Muscle layer of duodenum (tissue), 2 donors: ENCODE data around the gene ARSB.
"Not testable (repeated sequence)": the region's sequence is repeated elsewhere in the genome, so short reads cannot be mapped to it uniquely, and the experiment has no call there.

Experiments
- H3K27ac ChIP-seq: one replicate; pipeline ENCODE4 v1.7.0; 2013; ENCODE audit warnings: mild to moderate bottlenecking, low read length
- H3K27me3 ChIP-seq: one replicate; pipeline ENCODE4 v1.7.0; 2013; ENCODE audit warnings: low read depth, mild to moderate bottlenecking, control low read depth, low read length
- H3K36me3 ChIP-seq, 2 donors: one replicate each; pipeline ENCODE4 v1.7.0; 2013; ENCODE audit warnings: low read length in 2 of 2, control low read depth in 1 of 2, mild to moderate bottlenecking in 1 of 2; ENCODE audit not compliant: insufficient read depth in 2 of 2, control insufficient read depth in 1 of 2
- H3K4me1 ChIP-seq, 2 donors: one replicate each; pipeline ENCODE4 v1.7.0; 2013; ENCODE audit warnings: low read length in 2 of 2, mild to moderate bottlenecking in 2 of 2, control low read depth in 1 of 2, moderate library complexity in 1 of 2; ENCODE audit not compliant: insufficient read depth in 2 of 2, control insufficient read depth in 1 of 2
- H3K4me3 ChIP-seq, 2 donors: one replicate each; pipeline ENCODE4 v1.7.0; 2013; ENCODE audit warnings: low read length in 2 of 2, low read depth in 1 of 2, mild to moderate bottlenecking in 1 of 2
- H3K9me3 ChIP-seq, 2 donors: one replicate each; pipeline ENCODE4 v1.7.0; 2013; ENCODE audit warnings: low read length in 2 of 2, control low read depth in 1 of 2, mild to moderate bottlenecking in 1 of 2; ENCODE audit not compliant: control insufficient read depth in 1 of 2
- donor health status: healthy.

The ARSB gene

GRCh38 chr5:78851891-78852290, 133.2 kb downstream of the ARSB start:
- not testable (repeated sequence) for H3K36me3 ChIP-seq, H3K9me3 ChIP-seq, H3K27ac ChIP-seq, H3K27me3 ChIP-seq, H3K4me3 ChIP-seq, H3K4me1 ChIP-seq

GRCh38 chr5:78845470-78845869, 139.6 kb downstream of the ARSB start:
- Histone ChIP-seq H3K4me3 (no peak overlapping the region), H3K4me1 (no peaks in the 10 kb centered on the region), H3K36me3 (no peaks in the 10 kb centered on the region), H3K9me3 (no peaks in the 10 kb centered on the region), H3K27ac (no peak overlapping the region), H3K27me3 (no peaks in the 10 kb centered on the region)

- Histone ChIP-seq H3K27me3 (no peaks in the 10 kb centered on the region), H3K4me3 (no peak overlapping the region), H3K4me1 (no peaks in the 10 kb centered on the region), H3K27ac (no peak overlapping the region), H3K9me3 (no peaks in the 10 kb centered on the region), H3K36me3 (no peaks in the 10 kb centered on the region)
Observed at GRCh38 chr5:78843436-78843835, 141.7 kb downstream of the ARSB start.

GRCh38 chr5:78841767-78842166, 143.3 kb downstream of the ARSB start:
- Histone ChIP-seq H3K9me3 (no peaks in the 10 kb centered on the region), H3K27me3 (no peaks in the 10 kb centered on the region), H3K4me1 (no peaks in the 10 kb centered on the region), H3K4me3 (no peak overlapping the region), H3K36me3 (no peaks in the 10 kb centered on the region), H3K27ac (no peak overlapping the region)

GRCh38 chr5:78838753-78839152, 146.4 kb downstream of the ARSB start:
- H3K4me3 ChIP-seq = no peak overlapping the region
- no peak overlapping the region for H3K27ac ChIP-seq
- no peaks in the 10 kb centered on the region for H3K36me3 ChIP-seq
- H3K27me3 ChIP-seq = no peaks in the 10 kb centered on the region
- no peaks in the 10 kb centered on the region for H3K4me1 ChIP-seq
- H3K9me3 ChIP-seq = no peaks in the 10 kb centered on the region

GRCh38 chr5:78837836-78838235, 147.3 kb downstream of the ARSB start:
- H3K27ac ChIP-seq = no peak overlapping the region
- no peaks in the 10 kb centered on the region for H3K9me3 ChIP-seq
- H3K36me3 ChIP-seq = no peaks in the 10 kb centered on the region
- H3K27me3 ChIP-seq = no peaks in the 10 kb centered on the region
- no peaks in the 10 kb centered on the region for H3K4me1 ChIP-seq
- no peak overlapping the region for H3K4me3 ChIP-seq

- Histone ChIP-seq H3K4me1 (peaks cover 0 to 4% of the 10 kb centered on the region in 2 donors), H3K36me3 (no peaks in the 10 kb centered on the region), H3K27me3 (no peaks in the 10 kb centered on the region), H3K4me3 (no peak overlapping the region), H3K27ac (no peak overlapping the region), H3K9me3 (no peaks in the 10 kb centered on the region)
Observed at GRCh38 chr5:78835176-78835575, 149.9 kb downstream of the ARSB start.

- H3K4me3 ChIP-seq = no peak overlapping the region
- no peaks in the 10 kb centered on the region for H3K27me3 ChIP-seq
- no peaks in the 10 kb centered on the region for H3K36me3 ChIP-seq
- no peak overlapping the region for H3K27ac ChIP-seq
- H3K9me3 ChIP-seq = no peaks in the 10 kb centered on the region
- peaks cover 0 to 7% of the 10 kb centered on the region in 2 donors for H3K4me1 ChIP-seq
Observed at GRCh38 chr5:78833284-78833683, 151.8 kb downstream of the ARSB start.

GRCh38 chr5:78830528-78831046, 154.5 kb downstream of the ARSB start:
- H3K36me3 ChIP-seq = no peaks in the 10 kb centered on the region
- H3K4me3 ChIP-seq = no peak overlapping the region
- no peak overlapping the region for H3K27ac ChIP-seq
- no peaks in the 10 kb centered on the region for H3K27me3 ChIP-seq
- H3K4me1 ChIP-seq = peaks cover 0 to 7% of the 10 kb centered on the region in 2 donors
- no peaks in the 10 kb centered on the region for H3K9me3 ChIP-seq

- no peak overlapping the region for H3K4me3 ChIP-seq
- no peak overlapping the region for H3K27ac ChIP-seq
- no peaks in the 10 kb centered on the region for H3K36me3 ChIP-seq
- peaks cover 0 to 7% of the 10 kb centered on the region in 2 donors for H3K4me1 ChIP-seq
- no peaks in the 10 kb centered on the region for H3K27me3 ChIP-seq
- no peaks in the 10 kb centered on the region for H3K9me3 ChIP-seq
Observed at GRCh38 chr5:78829811-78830527, 155.1 kb downstream of the ARSB start.

GRCh38 chr5:78827725-78828124, 157.4 kb downstream of the ARSB start:
- Histone ChIP-seq H3K36me3 (no peaks in the 10 kb centered on the region), H3K9me3 (no peaks in the 10 kb centered on the region), H3K4me1 (peaks cover 0 to 7% of the 10 kb centered on the region in 2 donors), H3K27me3 (no peaks in the 10 kb centered on the region), H3K4me3 (no peak overlapping the region), H3K27ac (no peak overlapping the region)

- Histone ChIP-seq H3K9me3 (no peaks in the 10 kb centered on the region), H3K27ac (no peak overlapping the region), H3K36me3 (no peaks in the 10 kb centered on the region), H3K27me3 (no peaks in the 10 kb centered on the region), H3K4me1 (no peaks in the 10 kb centered on the region), H3K4me3 (no peak overlapping the region)
Observed at GRCh38 chr5:78824831-78825281, 160.3 kb downstream of the ARSB start.
